HCT116 (cell line): ENCODE data around the gene IFT122. TPM values are rescaled to one million over a fixed set of nuclear protein-coding genes. Genes with fewer than 3 reads are reported as not detected.

Experiments used
- ATAC-seq: fragments of 200-7000 bp; cut with Tn5 transposase; 2 replicates; pipeline ENCODE4 v1.9.1; 2020; ENCODE audit warnings: mild to moderate bottlenecking, moderate library complexity
- BruUV-seq: library from RNA; stranded (reverse); fragments of 400-500 nt; replicated peaks from 2 replicates; lab custom pipeline; 2021; lab: Mats Ljungman, UMichigan
- CTCF ChIA-PET: fragments of 300-600 bp; sonication (Branson Sonifier 250); formaldehyde crosslinking; loops from one replicate; lab custom pipeline; 2021; ENCODE audit warnings: antibody characterized with exemption; lab: Charles Lee
- POLR2A ChIA-PET: fragments of 300-600, 350-600 bp; sonication (Branson Sonifier 250); formaldehyde crosslinking; loops from one replicate; lab custom pipeline; 2021; ENCODE audit warnings: antibody characterized with exemption; lab: Charles Lee
- RAD21 ChIA-PET, 2 experiments: fragments of 300-600 bp; sonication (Branson Sonifier 250); formaldehyde crosslinking; loops; one replicate each; lab custom pipeline; 2023; ENCODE audit warnings: low total read pairs in 2 of 2; ENCODE audit not compliant: uncharacterized antibody in 2 of 2, unreplicated experiment in 2 of 2, low non-redundant PET in 1 of 2; lab: Charles Lee
- DNase-seq: peaks from one replicate; pipeline ENCODE4 v3.0.0-alpha.2; 2010; ENCODE audit warnings: low read depth, low spot score
- H2AFZ ChIP-seq: fragments of 200-600 bp; shearing (Covaris generic), sonication (generic); 2 replicates; pipeline ENCODE4 v1.6.1; 2017; ENCODE audit warnings: low read depth, mixed run types, mixed read lengths, antibody characterized with exemption, low read length; ENCODE audit not compliant: poor library complexity, severe bottlenecking
- H3K27ac ChIP-seq: 2 replicates; pipeline ENCODE4 v1.5.1; 2012; ENCODE audit warnings: low read depth, low read length
- H3K27me3 ChIP-seq: fragments of 200-600 bp; sonication (generic); 2 replicates; pipeline ENCODE4 v1.6.1; 2016; ENCODE audit warnings: mixed run types, low read length, mixed read lengths; ENCODE audit not compliant: insufficient read depth
- H3K36me3 ChIP-seq, 2 experiments: fragments of 200-500 bp in 1 of 2; fragments of 200-600 bp in 1 of 2; sonication (Bioruptor generic) in 1 of 2; sonication (generic) in 1 of 2; 2 replicates each; pipeline versions ENCODE4 v1.5.1 to v1.6.1; 2014 to 2016; ENCODE audit warnings: low read length in 2 of 2, inconsistent platforms in 1 of 2, mixed read lengths in 1 of 2, mixed run types in 1 of 2; ENCODE audit not compliant: insufficient read depth in 2 of 2, control insufficient read depth in 1 of 2
- H3K4me1 ChIP-seq, 2 experiments: fragments of 200-600 bp in 1 of 2; sonication (generic) in 1 of 2; 2 replicates each; pipeline versions ENCODE4 v1.5.1 to v1.6.1; 2012 to 2017; ENCODE audit warnings: low read length in 2 of 2, inconsistent platforms in 1 of 2, mild to moderate bottlenecking in 1 of 2, mixed read lengths in 1 of 2, mixed run types in 1 of 2, moderate library complexity in 1 of 2; ENCODE audit not compliant: insufficient read depth in 2 of 2, control insufficient read depth in 1 of 2
- H3K4me2 ChIP-seq: fragments of 200-600 bp; sonication (generic); 2 replicates; pipeline ENCODE4 v1.6.1; 2017; ENCODE audit warnings: mixed run types, low read length, mixed read lengths
- H3K4me3 ChIP-seq, 2 experiments: fragments of 200-600 bp in 1 of 2; sonication (generic) in 1 of 2; replicated peaks in 1 of 2; 2 replicates each; pipeline ENCODE4 v1.5.1; 2011 to 2016; ENCODE audit warnings: low read length in 2 of 2, control low read depth in 1 of 2, low read depth in 1 of 2, mild to moderate bottlenecking in 1 of 2, mixed read lengths in 1 of 2, mixed run types in 1 of 2
- H3K79me2 ChIP-seq: fragments of 200-600 bp; sonication (generic); 2 replicates; pipeline ENCODE4 v1.6.1; 2017; ENCODE audit warnings: mild to moderate bottlenecking, mixed run types, low read length, moderate library complexity, mixed read lengths; ENCODE audit not compliant: insufficient read depth
- H3K9ac ChIP-seq: fragments of 200-600 bp; sonication (generic); 2 replicates; pipeline ENCODE4 v1.6.1; 2016; ENCODE audit warnings: low read length, mixed read lengths
- H3K9me2 ChIP-seq: fragments of 200-600 bp; sonication (generic), shearing (Covaris generic); 2 replicates; pipeline ENCODE4 v1.6.1; 2017; ENCODE audit warnings: mixed run types, mild to moderate bottlenecking, moderate library complexity; ENCODE audit not compliant: insufficient read depth
- H3K9me3 ChIP-seq, 2 experiments: fragments of 200-500 bp in 1 of 2; fragments of 200-600 bp in 1 of 2; sonication (Bioruptor generic) in 1 of 2; sonication (generic) in 1 of 2; 2 replicates each; pipeline ENCODE4 v1.6.1; 2014 to 2017; ENCODE audit warnings: low read length in 2 of 2, mixed read lengths in 2 of 2, inconsistent platforms in 1 of 2, low read depth in 1 of 2, mild to moderate bottlenecking in 1 of 2, mixed run types in 1 of 2, moderate library complexity in 1 of 2; ENCODE audit not compliant: control insufficient read depth in 1 of 2, insufficient read depth in 1 of 2
- H4K20me1 ChIP-seq: fragments of 200-600 bp; sonication (generic), shearing (Covaris generic); 2 replicates; pipeline ENCODE4 v1.6.1; 2017; ENCODE audit warnings: mixed run types, mild to moderate bottlenecking, moderate library complexity; ENCODE audit not compliant: insufficient read depth
- CEBPB ChIP-seq: IDR thresholded peaks from 2 replicates; pipeline ENCODE4 v1.6.1; 2012; ENCODE audit warnings: low read depth
- EGR1 ChIP-seq: IDR thresholded peaks from 2 replicates; pipeline ENCODE4 v1.6.1; 2012; ENCODE audit warnings: low read depth
- ELF1 ChIP-seq: IDR thresholded peaks from 2 replicates; pipeline ENCODE4 v1.6.1; 2012; ENCODE audit warnings: low read depth, borderline replicate concordance
- EZH2 ChIP-seq: fragments of 200-600 bp; sonication (generic); IDR thresholded peaks from 2 replicates; pipeline ENCODE4 v1.6.1; 2017; ENCODE audit warnings: antibody characterized with exemption, mixed run types
- FOSL1 ChIP-seq: IDR thresholded peaks from 2 replicates; pipeline ENCODE4 v1.6.1; 2012; ENCODE audit warnings: low read depth
- JUND ChIP-seq: IDR thresholded peaks from 2 replicates; pipeline ENCODE4 v1.6.1; 2012
- POLR2AphosphoS5 ChIP-seq: IDR thresholded peaks from 2 replicates; pipeline ENCODE4 v1.6.1; 2011; ENCODE audit warnings: mild to moderate bottlenecking, low read depth, low read length, moderate library complexity
- SIN3A ChIP-seq: IDR thresholded peaks from 2 replicates; pipeline ENCODE4 v1.6.1; 2012; ENCODE audit warnings: low read depth
- SP1 ChIP-seq: IDR thresholded peaks from 2 replicates; pipeline ENCODE4 v1.6.1; 2012; ENCODE audit warnings: low read depth
- SRF ChIP-seq: IDR thresholded peaks from 2 replicates; pipeline ENCODE4 v1.6.1; 2012; ENCODE audit warnings: low read depth
- TCF7L2 ChIP-seq: IDR thresholded peaks from 2 replicates; pipeline ENCODE4 v1.7.0; 2011; ENCODE audit warnings: borderline replicate concordance, inconsistent platforms; ENCODE audit not compliant: insufficient read depth, insufficient read length; ENCODE audit errors: extremely low read depth
- ZFX ChIP-seq: fragments of 450-650 bp; IDR thresholded peaks from 2 replicates; pipeline ENCODE4 v1.6.1; 2017
- ZNF274 ChIP-seq: fragments of 200-500 bp; sonication (Bioruptor generic); IDR thresholded peaks from 2 replicates; pipeline ENCODE4 v1.6.1; 2014; ENCODE audit warnings: mild to moderate bottlenecking, low read depth, low read length, inconsistent platforms
- intact Hi-C: fragments of 100-400 bp; cut with micrococcal nuclease; formaldehyde crosslinking; loops from 2 replicates; pipeline ENCODE4 v1.10.0; 2022
- total RNA-seq: library from RNA; stranded (reverse); gene quantifications from one replicate; pipeline ENCODE4 v1.2.1, GENCODE V29; 2021; ENCODE audit not compliant: unreplicated experiment
- TF ChIP-seq, protein P1 (sequence below): IDR thresholded peaks from 2 replicates; pipeline ENCODE4 v1.6.1; 2012
- TF ChIP-seq, protein P2 (sequence below): IDR thresholded peaks from 2 replicates; pipeline ENCODE4 v1.6.1; 2012
- TF ChIP-seq, protein P3 (sequence below): IDR thresholded peaks from 2 replicates; pipeline ENCODE4 v1.6.1; 2011; ENCODE audit warnings: mild to moderate bottlenecking, low read length, moderate library complexity; ENCODE audit not compliant: insufficient replicate concordance; ENCODE audit errors: extremely low read depth
- TF ChIP-seq, protein P4 (sequence below), 3 experiments: fragments of 200-600 bp in 1 of 3; sonication (generic) in 1 of 3; IDR thresholded peaks in 2 of 3; conservative IDR thresholded peaks in 1 of 3; 2 replicates each; pipeline ENCODE4 v1.5.1; 2012 to 2017; ENCODE audit warnings: low read depth in 2 of 3, low read length in 2 of 3, antibody characterized with exemption in 1 of 3, borderline replicate concordance in 1 of 3, control low read depth in 1 of 3, mild to moderate bottlenecking in 1 of 3, mixed read lengths in 1 of 3, mixed run types in 1 of 3, moderate library complexity in 1 of 3; ENCODE audit not compliant: insufficient read depth in 1 of 3

IFT122 gene
- total RNA-seq, 1 experiment from 2014 or later = 21.4 TPM

DNA sequence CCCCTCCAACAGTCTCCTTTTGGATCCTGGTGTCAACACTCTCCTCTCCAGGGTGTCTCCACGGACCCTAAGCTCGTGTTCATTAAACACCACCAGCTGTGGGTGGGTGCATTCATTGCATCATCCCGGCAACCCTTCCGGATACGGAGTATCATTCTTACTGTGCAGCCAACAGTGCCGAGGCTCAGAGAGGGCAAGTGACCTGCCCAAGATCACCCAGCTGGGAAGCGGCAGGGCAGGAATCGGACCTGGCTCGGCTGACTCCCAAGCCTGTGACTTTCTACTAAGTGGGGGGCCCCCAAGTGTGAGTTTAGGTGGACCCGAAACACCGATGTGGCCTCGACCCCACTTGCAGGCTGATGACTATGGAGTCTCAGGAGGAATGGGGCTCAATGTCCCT is 123.3 kb downstream of the IFT122 start:
- TF ChIP-seq SRF = no peak
- TF ChIP-seq CEBPB = no peak
- TF ChIP-seq FOSL1 = no peak
- no peak for TF ChIP-seq ZNF274
- H3K36me3 ChIP-seq = no peaks in the 10 kb centered on the region; a peak in 1 of 4 replicates
- no peak overlapping the region for H3K27ac ChIP-seq
- H3K9ac ChIP-seq = no peak overlapping the region
- H2AFZ ChIP-seq = no peak overlapping the region
- intact Hi-C loops = no loop called here
- H3K9me2 ChIP-seq = no peaks in the 10 kb centered on the region
- no peaks in the 10 kb centered on the region for H4K20me1 ChIP-seq
- ChIA-PET RAD21 (no interaction called here), CTCF (no interaction called here), POLR2A (no interaction called here)
- ATAC-seq (no peak), DNase-seq (no peak)
- H3K4me2 ChIP-seq = no peak overlapping the region
- BruUV-seq = no TSS peak
- no peaks in the 10 kb centered on the region for H3K27me3 ChIP-seq
- H3K9me3 ChIP-seq = no peaks in the 10 kb centered on the region
- no peaks in the 10 kb centered on the region for H3K4me1 ChIP-seq
- no peaks in the 10 kb centered on the region for H3K79me2 ChIP-seq
- no peak overlapping the region for H3K4me3 ChIP-seq

DNA sequence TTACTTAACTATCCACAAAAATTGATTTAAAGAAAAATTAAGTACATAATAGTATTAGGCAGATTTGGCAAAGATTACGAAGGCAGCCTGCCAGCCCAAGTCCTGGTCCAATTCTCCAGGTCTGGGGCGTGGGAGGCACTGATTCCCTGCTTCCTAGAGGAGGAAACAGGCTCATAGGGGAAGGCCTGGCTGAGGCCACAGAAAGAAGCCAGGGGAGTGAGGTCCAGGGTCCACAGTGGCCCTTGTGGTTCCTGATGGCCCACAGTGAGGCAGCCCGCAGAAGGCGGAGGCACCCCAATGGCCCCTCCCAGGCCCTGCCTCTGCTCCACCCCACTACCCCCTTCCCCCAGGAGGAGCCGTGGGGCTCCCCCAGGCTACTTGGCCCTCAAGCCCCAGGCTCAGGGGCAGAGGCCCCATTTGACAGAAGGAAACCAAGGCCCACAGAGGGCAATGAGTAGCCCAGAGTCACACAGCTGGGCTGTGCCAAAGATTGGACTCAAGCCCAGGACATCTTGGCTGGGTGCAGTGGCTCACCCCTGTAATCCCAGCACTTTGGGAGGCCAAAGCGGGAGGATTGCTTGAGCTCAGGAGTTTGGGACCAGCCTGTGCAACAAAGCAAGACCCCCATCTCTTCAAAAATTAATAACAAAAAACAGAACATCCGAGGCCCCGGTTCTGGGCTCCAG is 124.0 kb downstream of the IFT122 start:
- DNase-seq (no peak), ATAC-seq (no peak)
- no peak overlapping the region for H3K4me3 ChIP-seq
- H3K36me3 ChIP-seq = no peaks in the 10 kb centered on the region; a peak in 1 of 4 replicates
- H3K27ac ChIP-seq = no peak overlapping the region
- H2AFZ ChIP-seq = no peak overlapping the region
- H4K20me1 ChIP-seq = no peaks in the 10 kb centered on the region
- no peaks in the 10 kb centered on the region for H3K79me2 ChIP-seq
- no peak overlapping the region for H3K9ac ChIP-seq
- intact Hi-C loops = no loop called here
- H3K9me3 ChIP-seq = no peaks in the 10 kb centered on the region
- POLR2A ChIA-PET = no interaction called here
- H3K4me2 ChIP-seq = no peak overlapping the region
- RAD21 ChIA-PET = no interaction called here
- CTCF ChIA-PET = no interaction called here
- H3K27me3 ChIP-seq = no peaks in the 10 kb centered on the region
- no peaks in the 10 kb centered on the region for H3K9me2 ChIP-seq
- H3K4me1 ChIP-seq = no peaks in the 10 kb centered on the region
- BruUV-seq = no TSS peak
- TF ChIP-seq EGR1 (no peak), ELF1 (no peak), EZH2 (no peak), TCF7L2 (no peak), JUND (no peak), ZNF274 (no peak), FOSL1 (no peak), SP1 (no peak), SIN3A (no peak), SRF (no peak), POLR2AphosphoS5 (no peak), ZFX (no peak)
- TF ChIP-seq, protein P1, sequence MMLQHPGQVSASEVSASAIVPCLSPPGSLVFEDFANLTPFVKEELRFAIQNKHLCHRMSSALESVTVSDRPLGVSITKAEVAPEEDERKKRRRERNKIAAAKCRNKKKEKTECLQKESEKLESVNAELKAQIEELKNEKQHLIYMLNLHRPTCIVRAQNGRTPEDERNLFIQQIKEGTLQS = no peak
- TF ChIP-seq, protein P2, sequence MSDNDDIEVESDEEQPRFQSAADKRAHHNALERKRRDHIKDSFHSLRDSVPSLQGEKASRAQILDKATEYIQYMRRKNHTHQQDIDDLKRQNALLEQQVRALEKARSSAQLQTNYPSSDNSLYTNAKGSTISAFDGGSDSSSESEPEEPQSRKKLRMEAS = no peak
- TF ChIP-seq, protein P3, sequence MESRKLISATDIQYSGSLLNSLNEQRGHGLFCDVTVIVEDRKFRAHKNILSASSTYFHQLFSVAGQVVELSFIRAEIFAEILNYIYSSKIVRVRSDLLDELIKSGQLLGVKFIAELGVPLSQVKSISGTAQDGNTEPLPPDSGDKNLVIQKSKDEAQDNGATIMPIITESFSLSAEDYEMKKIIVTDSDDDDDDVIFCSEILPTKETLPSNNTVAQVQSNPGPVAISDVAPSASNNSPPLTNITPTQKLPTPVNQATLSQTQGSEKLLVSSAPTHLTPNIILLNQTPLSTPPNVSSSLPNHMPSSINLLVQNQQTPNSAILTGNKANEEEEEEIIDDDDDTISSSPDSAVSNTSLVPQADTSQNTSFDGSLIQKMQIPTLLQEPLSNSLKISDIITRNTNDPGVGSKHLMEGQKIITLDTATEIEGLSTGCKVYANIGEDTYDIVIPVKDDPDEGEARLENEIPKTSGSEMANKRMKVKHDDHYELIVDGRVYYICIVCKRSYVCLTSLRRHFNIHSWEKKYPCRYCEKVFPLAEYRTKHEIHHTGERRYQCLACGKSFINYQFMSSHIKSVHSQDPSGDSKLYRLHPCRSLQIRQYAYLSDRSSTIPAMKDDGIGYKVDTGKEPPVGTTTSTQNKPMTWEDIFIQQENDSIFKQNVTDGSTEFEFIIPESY = no peak
- TF ChIP-seq, protein P4, sequence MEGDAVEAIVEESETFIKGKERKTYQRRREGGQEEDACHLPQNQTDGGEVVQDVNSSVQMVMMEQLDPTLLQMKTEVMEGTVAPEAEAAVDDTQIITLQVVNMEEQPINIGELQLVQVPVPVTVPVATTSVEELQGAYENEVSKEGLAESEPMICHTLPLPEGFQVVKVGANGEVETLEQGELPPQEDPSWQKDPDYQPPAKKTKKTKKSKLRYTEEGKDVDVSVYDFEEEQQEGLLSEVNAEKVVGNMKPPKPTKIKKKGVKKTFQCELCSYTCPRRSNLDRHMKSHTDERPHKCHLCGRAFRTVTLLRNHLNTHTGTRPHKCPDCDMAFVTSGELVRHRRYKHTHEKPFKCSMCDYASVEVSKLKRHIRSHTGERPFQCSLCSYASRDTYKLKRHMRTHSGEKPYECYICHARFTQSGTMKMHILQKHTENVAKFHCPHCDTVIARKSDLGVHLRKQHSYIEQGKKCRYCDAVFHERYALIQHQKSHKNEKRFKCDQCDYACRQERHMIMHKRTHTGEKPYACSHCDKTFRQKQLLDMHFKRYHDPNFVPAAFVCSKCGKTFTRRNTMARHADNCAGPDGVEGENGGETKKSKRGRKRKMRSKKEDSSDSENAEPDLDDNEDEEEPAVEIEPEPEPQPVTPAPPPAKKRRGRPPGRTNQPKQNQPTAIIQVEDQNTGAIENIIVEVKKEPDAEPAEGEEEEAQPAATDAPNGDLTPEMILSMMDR (IDR thresholded peaks at IDR 0.05 in 2 of 3, conservative IDR thresholded peaks at IDR 0.05 in 1 of 3; ENCODE audit: borderline replicate concordance in 1 of 3, insufficient read depth in 1 of 3, low read depth in 2 of 3, low read length in 2 of 3) = no peak
